Aortic smooth muscle cell (primary cell): Measurements from ENCODE around the gene ZBTB8A. TPM values are rescaled to one million over a fixed set of nuclear protein-coding genes. Genes with fewer than 3 reads are reported as not detected.

Experiments
- total RNA-seq: library from RNA; depleted of rRNA; stranded (reverse); fragments of >200 nt; gene quantifications from 2 replicates; pipeline ENCODE4 v1.2.3, GENCODE V29; 2014

The ZBTB8A gene
- 6.2 and 7.3 TPM in 2 replicates for total RNA-seq

GRCh38 chr1:32538887-32539583 lies at the start of gene ZBTB8A:
Gene ZBTB8A (plus strand): TSS chr1:32539427. CDS start chr1:32592932, 53,505 bp downstream.

GRCh38 chr1:32650248-32650751 lies 111.1 kb downstream of the ZBTB8A start, which contains the start of gene ZBTB8OS:
Gene ZBTB8OS (minus strand): TSS chr1:32650550. CDS start chr1:32650529, 21 bp downstream.

DNA sequence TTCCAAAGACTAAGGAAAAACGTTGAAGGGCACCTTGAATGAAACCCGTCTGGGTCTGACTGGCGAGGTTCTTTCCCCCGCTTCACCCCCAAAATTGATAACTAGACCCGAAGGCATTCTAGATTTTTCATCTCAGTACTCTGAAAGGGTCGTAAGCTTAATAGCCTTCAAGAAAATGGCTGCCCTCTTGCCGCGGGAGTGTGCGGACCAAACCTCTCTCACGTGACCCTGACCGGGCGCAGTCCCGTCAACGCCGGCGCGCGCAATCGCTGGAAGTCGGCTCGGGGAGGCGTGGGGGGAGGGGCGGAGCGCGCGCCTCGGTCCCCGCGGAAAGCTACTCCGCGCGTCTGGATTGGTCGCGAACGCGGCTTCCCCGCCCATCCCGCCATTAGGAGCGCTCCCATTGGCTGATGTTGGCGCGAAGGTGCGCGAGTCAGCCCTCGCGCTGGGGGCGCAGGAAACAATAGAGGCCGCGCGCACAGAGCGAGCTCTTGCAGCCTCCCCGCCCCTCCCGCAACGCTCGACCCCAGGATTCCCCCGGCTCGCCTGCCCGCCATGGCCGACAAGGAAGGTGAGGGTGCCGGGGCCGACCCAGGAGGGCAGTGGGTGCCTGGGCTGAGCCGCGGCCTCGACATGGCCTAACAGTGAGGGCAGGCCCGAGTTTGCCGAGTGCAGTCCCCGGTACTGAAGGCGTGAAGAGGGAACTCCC lies 111.7 kb downstream of the ZBTB8A start, which contains the start of gene RBBP4:
TSS of gene RBBP4 (plus strand) at position 457 of the 709 bp plus-strand sequence. CDS start at position 556, 99 bp downstream.

Other genes starting within 250 kb of the ZBTB8A start
- 113 and 116 TPM in 2 replicates for gene HDAC1, start 247.3 kb upstream of the ZBTB8A start, total RNA-seq
- 13.9 TPM in 2 replicates for gene MARCKSL1, start 203.2 kb upstream of the ZBTB8A start, total RNA-seq
- 0.66 and 0.99 TPM in 2 replicates for gene FAM229A, start 176.9 kb upstream of the ZBTB8A start, total RNA-seq
- gene TSSK3, start 176.9 kb upstream of the ZBTB8A start, total RNA-seq = 0.40 and 1.7 TPM in 2 replicates
- 56.5 and 60.6 TPM in 2 replicates for gene BSDC1, start 145.0 kb upstream of the ZBTB8A start, total RNA-seq
- under 0.01 TPM in 2 replicates for gene ZBTB8B, start 74.4 kb upstream of the ZBTB8A start, total RNA-seq
- gene ZBTB8OS, start 111.1 kb downstream of the ZBTB8A start, total RNA-seq = 55.9 and 68.0 TPM in 2 replicates
- gene RBBP4, start 111.8 kb downstream of the ZBTB8A start, total RNA-seq = 91.7 and 109 TPM in 2 replicates
- 68.0 and 75.8 TPM in 2 replicates for gene SYNC, start 163.3 kb downstream of the ZBTB8A start, total RNA-seq